GM18870 (cell line): ENCODE data around the gene ANKRD11.
"Not testable (repeated sequence)": the region's sequence is repeated elsewhere in the genome, so short reads cannot be mapped to it uniquely, and the experiment has no call there.

Source experiments
- ATAC-seq: cut with Tn5 transposase; IDR thresholded peaks from one replicate; pipeline ENCODE4 v1.9.1; 2021; ENCODE audit warnings: moderate library complexity; ENCODE audit not compliant: unreplicated experiment

Gene ANKRD11

DNA sequence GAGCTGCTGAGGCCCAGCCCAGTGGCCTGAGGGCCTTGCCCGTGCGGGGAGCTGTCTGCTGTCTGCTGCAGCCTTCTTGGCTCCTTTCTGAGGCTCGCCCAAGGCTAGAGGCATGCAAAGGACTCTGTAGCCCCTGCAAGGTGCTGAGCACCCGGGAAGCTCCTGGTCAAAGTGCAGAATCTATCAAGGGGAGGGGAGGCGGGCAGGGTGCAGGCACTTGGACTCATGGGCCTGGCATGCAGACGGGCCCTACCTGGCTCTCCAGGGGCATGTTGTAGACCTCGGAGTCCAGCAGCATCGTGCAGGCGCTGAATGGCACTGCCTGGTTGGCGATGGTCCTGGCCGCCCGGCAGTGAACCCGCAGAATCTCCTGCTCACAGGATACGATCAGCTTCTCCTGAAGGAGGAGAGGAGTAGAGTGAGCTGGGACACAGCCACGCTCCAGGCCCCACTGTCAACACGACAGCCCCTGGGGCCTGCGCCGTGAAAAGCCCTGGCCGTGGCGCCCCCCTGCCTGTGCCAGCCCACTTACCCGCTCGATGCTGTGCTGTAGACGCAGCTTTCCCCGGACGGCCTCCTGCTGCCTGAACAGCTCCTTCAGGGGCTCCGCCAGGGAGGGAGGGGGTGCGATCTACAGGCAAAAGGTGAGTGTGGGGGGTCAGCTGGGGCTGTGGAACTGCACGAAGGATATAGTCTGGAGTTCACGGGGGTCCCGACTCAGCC, 215.6 kb downstream of the ANKRD11 start:
- ATAC-seq = no peak

DNA sequence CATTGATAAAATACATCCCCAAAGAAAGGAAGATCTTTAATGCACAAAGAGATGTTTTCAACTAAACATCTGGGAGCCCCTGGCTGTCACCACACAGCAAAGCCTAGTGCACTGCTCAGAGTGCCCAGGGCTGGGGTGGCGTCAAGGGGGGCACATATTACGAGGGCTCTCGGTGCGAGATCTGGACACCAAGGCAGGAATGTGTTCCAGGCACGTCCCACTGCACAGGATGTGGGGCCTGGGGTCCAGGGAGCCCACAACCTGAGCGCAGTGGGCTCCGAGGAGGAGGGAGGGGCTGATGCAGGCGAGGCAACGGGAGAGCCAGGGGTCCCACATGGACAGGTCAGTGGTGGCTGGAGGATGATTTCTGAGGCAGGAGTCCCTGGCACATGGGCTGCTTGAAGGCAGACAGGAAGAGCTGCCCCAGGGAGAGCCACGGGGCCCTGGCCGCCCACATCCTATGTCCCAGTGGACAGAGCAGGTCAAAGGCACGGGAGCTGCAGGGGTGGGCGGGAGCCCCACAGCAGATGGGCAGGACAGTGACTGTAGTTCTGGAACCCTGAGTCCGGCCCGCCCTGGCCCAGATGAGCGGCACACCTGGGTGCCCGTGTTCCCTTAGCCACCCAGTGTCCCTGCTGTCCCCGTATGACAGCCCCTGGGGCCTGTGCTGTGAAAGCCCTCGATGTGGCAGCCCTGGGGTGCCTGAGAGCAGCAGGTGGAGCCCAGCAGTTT, 216.5 kb downstream of the ANKRD11 start:
- ATAC-seq = no peak

DNA sequence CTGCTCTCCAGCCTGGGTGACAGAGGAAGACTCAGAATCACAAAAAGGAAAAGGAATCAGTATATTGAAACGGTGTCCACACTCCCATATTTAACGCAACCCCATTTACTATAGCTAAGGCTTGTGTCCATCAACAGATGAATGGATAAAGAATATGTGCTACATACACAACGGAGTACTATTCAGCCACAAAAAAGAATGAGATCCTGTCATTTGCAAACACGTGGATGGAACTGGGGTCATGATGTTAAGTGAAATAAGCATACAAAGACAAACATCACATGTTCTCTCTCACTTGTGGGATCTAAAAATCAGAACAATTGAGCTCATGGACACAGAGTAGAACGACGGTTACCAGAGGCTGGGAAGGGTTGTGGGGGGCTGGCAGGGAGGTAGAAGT, 217.7 kb downstream of the ANKRD11 start:
- no peak for ATAC-seq

DNA sequence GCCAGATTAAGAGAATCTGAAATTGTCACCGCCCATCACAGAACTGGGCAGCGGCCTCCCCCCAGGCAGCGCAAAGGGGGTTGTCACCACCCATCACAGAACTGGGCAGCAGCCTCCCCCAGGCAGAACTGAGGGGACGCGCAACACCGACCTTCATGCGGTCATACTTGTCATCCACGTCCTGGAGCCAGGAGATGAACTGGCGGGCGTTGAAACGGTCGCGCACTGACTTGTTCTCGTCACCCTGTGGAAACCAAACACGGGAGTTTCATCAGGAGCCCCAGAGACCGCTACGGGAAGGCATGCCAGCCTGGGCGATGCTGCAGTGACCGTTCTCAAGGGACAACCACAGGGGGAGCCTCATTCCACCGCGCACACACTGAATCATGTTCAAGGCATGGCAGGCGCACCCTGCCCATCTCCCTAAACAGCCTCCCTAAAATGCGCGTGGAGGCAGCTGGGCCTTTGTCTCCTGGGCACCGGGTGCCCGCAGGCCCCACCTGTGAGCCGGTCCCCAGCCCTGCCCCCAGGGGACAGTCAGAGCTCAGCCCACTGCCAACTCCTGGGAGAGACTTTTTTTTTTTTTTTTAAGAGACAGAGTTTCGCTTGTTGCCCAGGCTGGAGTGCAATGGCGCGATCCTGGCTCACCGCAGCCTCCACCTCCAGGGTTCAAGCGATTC, 219.6 kb downstream of the ANKRD11 start:
- ATAC-seq = no peak

DNA sequence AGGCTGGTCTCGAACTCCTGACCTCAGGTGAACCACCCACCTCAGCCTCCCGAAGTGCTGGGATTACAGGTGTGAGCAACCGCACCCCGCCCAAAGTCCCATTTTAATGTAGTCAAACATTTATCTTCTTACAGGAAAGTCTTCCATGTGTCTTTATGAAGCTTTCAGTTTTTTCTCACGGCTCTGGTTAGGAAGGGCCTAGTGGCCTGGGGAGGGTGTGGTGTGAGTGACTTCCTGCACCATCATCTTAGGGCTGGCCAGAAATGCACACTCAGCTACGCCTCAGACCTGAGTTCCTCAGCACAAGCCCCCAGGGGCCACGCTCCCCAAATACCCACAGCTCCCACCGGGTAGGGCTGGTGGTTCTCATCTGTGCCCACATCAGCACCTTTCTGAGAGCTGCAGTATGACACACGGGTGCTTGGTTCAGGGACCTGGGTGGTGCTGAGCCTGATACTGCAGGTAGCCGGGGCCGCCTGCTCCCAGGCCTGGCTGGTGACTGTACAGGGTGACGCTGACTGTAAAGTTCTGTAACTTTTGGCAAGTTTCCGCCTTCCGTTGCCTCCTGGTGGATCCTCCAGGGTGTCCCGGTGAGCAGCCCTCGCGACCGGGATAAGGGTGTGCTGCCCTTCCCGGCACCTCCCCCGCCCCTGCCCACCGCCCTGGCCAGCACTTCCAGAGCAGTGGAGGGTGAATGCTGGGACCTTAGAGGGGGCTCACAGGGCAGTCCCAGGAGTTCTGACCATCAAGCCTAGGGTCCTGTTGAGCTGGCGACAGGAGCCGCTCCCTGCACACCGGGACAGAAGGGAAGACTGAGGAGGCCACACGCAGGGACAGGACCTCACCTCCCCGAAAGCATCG, 220.3 kb downstream of the ANKRD11 start:
- no peak for ATAC-seq

DNA sequence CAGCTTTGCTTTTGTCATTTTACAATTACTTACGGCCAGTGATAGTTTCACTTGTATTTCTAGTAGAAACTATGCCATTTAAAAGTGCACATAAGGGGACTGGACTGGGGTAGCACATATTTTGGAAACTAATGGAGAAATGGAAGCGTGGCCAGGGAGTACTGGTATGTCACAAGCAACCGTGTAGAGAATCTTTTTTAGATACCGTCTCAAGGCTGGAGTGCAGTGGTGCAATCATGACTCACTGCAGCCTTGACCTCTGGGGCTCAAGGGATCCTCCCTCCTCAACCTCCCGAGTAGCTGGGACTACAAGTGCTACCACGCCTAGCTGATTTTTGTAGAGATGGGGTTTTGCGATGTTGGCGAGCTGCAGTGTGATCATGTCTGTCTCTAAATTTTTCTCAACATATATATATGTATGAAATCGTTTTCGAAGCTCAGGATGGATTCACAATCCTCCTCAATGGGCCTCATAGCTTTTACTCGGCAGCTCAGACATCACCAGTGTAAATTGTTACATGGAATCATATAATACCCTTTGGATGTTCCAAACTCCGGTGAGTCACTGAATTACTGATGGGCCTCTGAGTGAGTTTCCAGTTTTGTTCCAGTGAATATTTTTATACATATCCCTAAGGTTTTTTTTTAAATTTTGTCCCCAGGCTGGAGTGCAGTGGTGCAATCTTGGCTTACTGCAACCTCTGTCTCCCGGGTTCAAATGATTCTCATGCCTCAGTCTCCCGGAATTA, 221.2 kb downstream of the ANKRD11 start:
- no peak for ATAC-seq

DNA sequence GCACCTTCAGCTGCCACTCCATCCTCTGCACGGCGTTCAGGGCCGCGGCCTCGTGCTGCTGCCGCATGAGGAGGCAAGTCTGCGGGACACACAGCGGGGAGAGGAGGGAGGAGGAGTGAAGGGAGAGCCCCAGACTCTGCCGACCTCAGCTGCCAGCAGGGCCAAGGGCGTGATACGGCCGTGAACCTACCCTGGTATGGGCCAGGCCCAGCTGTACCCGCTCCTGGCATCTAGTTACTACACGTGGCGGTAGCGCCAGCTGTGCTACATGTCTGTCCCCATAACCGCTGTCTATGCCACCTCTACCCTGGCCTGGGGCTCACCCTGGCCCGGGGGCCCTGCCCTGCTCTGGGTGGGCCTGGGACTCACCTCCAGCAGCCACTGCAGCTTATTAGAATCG, 221.8 kb downstream of the ANKRD11 start:
- ATAC-seq = no peak

DNA sequence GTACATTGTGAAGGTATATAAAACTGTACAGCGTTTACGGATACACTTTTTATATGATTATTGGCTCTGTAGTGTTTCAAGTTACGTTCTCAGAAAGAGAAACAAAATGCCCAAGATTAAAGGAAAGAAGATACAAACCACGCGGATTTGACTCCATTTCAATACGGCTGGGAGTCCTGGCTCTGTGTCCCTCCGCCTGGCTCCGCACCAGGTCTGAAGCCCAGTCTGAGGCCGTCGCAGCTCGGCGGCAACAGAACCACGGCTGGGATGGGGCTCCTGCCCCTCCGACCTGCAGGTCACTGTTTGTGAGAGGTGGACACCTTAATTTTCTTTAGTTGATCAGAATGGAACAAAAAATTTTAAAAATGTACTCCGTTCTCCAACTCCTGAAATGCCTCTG, 222.6 kb downstream of the ANKRD11 start:
- ATAC-seq = not testable (repeated sequence)

DNA sequence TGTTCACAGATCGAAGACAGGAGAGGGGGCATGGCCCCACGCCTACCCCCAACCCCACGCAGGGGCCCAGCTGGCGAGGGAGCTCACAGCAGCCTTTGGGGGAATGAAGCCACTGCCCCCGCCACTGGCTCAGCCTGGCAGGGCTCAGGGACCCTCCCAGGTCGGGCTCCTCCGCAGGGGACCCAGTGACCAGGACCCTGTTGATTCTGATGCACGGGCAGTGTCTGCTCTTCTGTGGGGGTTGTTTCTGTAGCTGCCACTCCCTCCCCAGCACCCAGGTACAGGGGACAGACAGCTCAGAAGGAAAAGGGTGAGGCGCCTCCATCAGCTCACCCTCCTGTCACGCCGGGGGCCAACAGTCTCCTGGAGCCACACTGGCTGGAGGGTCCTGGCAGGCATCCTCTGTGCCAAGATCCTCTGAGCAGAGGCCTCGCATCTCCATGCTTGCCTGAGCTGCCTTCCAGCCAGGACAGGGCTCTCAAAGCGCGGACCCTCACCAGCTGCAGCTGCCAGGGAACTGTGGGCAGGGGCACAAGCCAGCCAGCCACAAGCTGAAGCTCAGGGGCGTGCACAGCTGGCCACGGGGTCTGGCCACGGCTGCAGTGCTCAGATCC, 223.7 kb downstream of the ANKRD11 start:
- ATAC-seq = no peak

DNA sequence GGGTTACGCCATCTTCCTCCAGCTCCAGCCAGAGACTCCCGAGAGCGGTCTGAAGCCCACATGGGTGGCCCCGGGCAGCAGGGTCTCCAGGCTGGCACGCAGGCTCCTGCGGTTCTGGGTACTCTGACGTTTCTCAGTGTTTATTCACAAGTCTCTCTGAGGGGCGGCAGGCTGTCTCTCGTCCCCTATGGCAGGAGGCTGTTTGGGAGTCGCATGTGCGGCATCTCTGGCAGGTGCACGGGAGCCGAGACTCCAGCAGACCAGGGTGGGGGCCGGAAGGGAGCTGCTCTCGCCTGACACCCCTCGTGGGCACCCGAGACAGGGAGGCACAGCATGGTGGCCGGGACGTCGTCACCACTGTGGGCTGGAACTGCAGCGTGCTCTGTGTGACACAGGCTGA, 224.7 kb downstream of the ANKRD11 start:
- ATAC-seq = no peak

DNA sequence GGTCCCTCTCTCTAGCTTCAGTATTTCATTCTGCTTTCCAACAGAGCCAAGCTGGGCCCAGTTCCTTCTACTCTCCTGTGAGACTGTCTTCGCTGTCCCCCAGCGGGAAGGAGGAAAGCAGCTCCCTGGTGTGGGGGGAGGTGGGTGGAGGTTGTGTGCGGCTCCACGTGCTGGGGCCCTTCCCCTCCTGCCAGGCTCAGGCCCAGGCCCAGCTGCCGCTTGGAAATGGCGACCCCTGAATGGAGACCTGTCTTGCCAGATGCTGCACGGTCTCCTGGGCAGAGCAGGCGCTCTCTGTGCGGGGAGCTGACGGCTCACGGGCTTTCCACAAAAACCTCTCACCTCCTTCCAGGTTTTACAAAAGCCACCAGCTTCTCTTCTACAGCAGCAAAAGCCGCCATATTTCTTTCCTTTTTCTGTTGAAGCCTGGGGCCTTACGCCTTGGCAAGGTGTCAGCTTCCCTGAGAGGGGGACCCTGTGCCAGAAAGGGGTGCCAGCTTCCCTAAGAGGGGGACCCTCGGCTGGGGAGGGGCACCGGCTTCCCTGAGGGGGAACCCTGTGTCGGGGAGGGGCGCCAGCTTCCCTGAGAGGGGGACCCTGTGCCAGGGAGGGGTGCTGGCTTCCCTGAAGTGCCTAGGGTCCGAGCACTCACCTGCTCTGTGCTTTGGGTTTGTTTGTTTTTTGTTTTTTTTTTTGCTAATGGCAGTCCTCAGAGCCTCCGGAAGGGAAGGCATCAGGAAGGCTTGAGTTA, 225.4 kb downstream of the ANKRD11 start:
- ATAC-seq = no peak

DNA sequence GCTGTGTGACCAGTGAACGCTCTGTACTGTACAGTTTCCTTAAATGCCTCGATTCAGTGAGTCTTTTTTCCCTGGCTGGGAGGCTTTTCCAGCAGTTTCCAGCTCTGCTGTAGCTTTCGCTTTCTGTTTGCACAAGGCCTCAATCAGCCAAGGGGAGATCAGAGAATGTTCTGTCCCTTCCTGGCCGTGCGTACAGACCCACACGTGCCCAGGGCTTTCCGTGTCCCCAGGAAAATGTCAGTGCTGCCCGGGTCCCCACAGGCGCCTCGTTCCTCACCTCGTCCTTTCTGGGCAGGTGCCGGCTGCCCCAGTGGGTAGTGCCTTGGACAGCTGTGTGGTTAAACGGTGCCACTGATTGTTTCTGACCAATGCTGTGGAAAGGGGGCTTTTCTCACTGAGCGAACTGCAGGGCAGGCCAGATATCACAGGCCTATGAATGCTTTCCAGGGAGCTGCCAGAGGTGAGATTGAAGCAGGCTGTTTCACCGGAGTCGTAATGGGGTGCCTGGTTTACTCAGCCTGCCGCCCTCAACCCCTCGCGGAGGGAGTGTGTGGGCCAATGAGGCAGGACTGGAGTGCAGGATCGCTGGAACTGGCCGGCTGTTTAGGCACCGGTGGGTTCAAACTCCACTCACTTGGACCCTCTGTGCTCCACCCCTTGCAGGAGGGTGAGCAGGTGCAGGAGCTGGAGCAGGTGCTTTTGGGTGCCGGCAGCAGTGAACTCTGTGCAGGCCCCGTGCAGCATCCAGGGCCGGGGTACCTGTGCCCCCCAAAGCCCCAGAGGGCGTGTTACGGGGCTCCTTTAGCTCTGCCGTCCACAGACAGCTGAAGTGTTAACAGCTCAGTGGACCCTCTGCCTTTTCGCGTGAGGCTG, 228.4 kb downstream of the ANKRD11 start:
- ATAC-seq = no peak

DNA sequence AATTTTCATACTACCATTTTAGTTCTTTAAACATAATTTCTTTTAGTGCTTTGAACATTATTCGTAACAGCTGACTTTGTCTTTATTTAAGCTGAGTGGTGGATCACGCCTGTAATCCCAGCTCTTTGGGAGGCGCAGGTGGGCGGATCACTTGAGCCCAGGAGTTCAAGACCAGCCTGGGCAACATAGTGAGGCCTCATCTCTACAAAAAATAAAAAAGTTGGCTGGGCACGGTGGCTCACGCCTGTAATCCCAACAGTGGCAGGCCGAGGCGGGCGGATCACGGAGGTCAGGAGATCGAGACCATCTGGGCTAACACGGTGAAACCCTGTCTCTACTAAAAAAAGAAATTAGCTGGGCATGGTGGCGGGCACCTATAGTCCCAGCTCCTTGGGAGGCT, 230.5 kb downstream of the ANKRD11 start:
- ATAC-seq = not testable (repeated sequence)

DNA sequence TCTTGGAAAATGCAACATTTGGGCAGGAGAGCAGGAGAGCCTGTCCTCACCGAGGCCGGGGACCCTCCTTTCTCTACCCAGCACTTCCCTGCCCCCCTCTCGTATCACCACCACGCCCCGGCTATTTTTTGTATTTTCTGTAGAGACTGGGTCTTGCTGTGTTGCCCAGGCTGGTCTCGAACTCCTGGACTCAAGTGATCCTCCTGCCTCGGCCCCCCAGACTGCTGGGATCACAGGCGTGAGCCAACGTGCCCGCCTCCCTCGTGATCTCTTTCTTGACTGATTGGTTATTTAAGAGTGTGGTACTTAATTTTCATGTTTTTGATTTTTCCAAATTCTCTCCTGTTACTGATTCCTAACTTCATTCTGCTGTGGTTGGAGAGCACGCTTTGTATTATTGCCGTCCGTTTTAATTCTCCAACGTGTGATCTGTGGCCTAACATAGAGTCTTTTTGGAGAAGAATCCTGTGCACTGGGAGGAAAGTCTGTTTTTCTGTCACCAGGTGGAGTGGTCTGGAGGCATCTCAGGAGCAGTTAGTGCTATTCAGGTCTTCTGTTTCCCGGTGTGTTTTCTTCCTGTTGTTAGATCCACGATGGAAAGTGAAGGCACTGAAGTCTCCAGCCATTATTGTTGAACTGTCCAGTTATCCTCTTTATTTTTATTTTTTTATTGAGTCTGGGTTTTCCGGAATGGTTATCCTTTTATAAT, 232.4 kb downstream of the ANKRD11 start:
- ATAC-seq = no peak

DNA sequence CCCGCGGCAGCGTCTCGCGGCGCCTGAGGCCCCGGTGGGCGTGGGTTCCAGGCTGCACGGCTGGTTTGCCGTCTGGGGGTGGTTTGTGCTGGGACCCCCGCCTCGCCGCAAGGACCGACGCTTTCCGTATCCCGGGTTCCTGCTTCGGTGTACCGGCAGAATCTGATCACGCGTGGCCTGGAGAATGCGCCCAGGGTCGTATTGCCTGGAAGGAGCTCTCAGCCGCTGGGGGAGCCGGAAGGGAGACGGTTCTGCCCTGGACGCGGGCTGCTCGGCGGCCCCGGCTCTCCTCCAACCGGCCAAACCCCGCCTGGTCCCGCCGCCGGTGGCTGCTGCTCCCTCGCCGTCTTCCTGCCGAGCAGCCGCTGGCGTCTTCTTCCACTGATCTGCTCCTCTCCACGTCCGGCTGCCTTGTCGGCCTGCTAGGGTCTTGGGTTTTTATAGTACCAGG, 233.1 kb downstream of the ANKRD11 start:
- no peak for ATAC-seq

DNA sequence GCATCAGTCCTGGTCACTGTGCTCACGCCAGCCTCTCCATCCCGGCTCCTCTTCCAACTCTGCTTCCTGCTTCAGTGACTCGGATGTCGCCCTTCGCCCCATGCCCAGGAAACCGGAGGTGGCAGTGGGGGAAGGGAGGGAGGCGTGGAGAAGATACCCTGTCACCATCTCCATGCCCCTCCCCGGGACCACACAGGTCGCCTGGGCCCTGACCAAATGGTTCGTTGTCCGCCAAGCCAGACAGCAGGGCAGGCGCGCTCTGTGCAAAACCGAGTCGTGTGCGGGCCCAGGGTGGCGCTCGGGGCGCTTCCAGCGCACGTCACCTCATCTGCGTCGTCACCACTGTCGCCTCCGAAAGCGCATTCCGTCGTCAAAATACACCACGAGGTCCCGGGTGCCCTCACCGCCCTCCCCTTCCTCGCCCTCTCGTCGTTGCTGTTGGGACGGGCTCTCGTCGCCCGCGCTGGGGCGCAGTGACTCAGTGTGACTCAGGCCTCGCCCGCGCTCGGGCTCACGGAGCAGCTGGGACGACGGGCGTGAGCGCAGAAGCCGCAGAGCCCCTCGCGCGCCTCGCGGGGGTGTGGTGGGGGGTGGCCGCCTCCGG, 233.6 kb downstream of the ANKRD11 start:
- ATAC-seq = no peak
